Colonic mucosa (tissue), 4 donors: ENCODE measurements around the gene CLASP1. TPM values are rescaled to one million over a fixed set of nuclear protein-coding genes. Genes with fewer than 3 reads are reported as not detected.

Experiments used
- DNase-seq: peaks from one replicate; pipeline ENCODE4 v3.0.0-alpha.2; 2020
- H3K27ac ChIP-seq: fragments of 200-600 bp; one replicate; pipeline ENCODE4 v1.8.0; 2021
- H3K27me3 ChIP-seq: fragments of 200-600 bp; one replicate; pipeline ENCODE4 v1.8.0; 2021
- H3K36me3 ChIP-seq: fragments of 200-600 bp; one replicate; pipeline ENCODE4 v1.8.0; 2021
- H3K4me1 ChIP-seq: fragments of 200-600 bp; one replicate; pipeline ENCODE4 v1.8.0; 2021; ENCODE audit warnings: mild to moderate bottlenecking
- H3K4me3 ChIP-seq: fragments of 200-600 bp; one replicate; pipeline ENCODE4 v1.8.0; 2021
- H3K9ac ChIP-seq, 2 donors: one replicate each; pipeline ENCODE4 v1.7.0; 2013; ENCODE audit warnings: control low read depth in 2 of 2, low read depth in 2 of 2, low read length in 2 of 2
- H3K9me3 ChIP-seq: fragments of 200-600 bp; one replicate; pipeline ENCODE4 v1.8.0; 2021
- intact Hi-C: fragments of 100-400 bp; cut with DNase I; formaldehyde crosslinking; loops from one replicate; pipeline ENCODE4 v1.14.1; 2022
- total RNA-seq, 2 donors: library from RNA; stranded (reverse); fragmentation: NEBNext Ultra II Directional in 1 of 2; extraction: Animal tissue kit (Norgen Biotek cat#: 25700) in 1 of 2; gene quantifications; one replicate each; pipeline ENCODE4 v1.2.1, GENCODE V29; 2021
- TF ChIP-seq, protein P1 (sequence below): fragments of 200-600 bp; IDR thresholded peaks from one replicate; pipeline ENCODE4 v1.8.0; 2022; ENCODE audit warnings: antibody characterized with exemption, mild to moderate bottlenecking
- donor health status: healthy.
- donor health status: DM: no; HTN: no; CAD: no.
- donor health status: DM: no; HTN: no; CAD: no.

Gene CLASP1
- total RNA-seq, 2 donors from 2014 or later = 30.3 to 32.3 TPM

DNA sequence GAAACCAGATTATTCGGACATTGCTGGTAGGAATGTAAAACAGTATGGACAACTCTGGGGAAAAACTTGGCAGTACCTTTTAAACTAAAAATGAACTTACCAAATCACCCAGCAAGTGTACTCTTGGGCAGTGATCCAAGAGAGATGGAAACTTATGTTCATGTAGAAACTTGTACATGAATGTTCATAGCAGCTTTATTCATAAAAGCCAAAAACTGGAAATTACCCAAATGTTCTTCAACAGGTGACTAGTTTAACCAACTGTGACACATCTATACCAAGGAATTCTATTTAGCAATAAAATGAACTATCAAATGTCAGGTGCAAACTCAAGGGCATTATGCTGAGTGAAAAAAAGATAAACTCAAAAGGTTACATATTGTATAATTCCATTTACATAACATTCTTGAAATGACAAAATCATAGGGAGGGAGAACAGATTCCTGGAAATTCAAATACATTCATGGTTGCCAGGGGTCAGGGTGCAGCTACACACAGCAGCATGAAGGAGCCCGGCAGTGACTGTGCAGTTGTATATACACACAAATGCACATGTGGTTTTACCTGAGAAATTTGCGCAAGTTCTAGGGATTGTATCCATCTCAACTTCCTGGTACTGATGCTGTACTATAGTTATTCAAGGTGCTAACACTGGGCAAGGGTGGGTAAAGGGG lies 122.1 kb downstream of the CLASP1 start:
- no peak for DNase-seq
- Histone ChIP-seq H3K36me3 (no peaks in the 10 kb centered on the region), H3K4me1 (no peaks in the 10 kb centered on the region), H3K4me3 (no peak overlapping the region), H3K9me3 (no peaks in the 10 kb centered on the region), H3K9ac (no peak overlapping the region), H3K27me3 (no peaks in the 10 kb centered on the region), H3K27ac (no peak overlapping the region)
- intact Hi-C loops = no loop called here
- TF ChIP-seq, protein P1, sequence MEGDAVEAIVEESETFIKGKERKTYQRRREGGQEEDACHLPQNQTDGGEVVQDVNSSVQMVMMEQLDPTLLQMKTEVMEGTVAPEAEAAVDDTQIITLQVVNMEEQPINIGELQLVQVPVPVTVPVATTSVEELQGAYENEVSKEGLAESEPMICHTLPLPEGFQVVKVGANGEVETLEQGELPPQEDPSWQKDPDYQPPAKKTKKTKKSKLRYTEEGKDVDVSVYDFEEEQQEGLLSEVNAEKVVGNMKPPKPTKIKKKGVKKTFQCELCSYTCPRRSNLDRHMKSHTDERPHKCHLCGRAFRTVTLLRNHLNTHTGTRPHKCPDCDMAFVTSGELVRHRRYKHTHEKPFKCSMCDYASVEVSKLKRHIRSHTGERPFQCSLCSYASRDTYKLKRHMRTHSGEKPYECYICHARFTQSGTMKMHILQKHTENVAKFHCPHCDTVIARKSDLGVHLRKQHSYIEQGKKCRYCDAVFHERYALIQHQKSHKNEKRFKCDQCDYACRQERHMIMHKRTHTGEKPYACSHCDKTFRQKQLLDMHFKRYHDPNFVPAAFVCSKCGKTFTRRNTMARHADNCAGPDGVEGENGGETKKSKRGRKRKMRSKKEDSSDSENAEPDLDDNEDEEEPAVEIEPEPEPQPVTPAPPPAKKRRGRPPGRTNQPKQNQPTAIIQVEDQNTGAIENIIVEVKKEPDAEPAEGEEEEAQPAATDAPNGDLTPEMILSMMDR = no peak

DNA sequence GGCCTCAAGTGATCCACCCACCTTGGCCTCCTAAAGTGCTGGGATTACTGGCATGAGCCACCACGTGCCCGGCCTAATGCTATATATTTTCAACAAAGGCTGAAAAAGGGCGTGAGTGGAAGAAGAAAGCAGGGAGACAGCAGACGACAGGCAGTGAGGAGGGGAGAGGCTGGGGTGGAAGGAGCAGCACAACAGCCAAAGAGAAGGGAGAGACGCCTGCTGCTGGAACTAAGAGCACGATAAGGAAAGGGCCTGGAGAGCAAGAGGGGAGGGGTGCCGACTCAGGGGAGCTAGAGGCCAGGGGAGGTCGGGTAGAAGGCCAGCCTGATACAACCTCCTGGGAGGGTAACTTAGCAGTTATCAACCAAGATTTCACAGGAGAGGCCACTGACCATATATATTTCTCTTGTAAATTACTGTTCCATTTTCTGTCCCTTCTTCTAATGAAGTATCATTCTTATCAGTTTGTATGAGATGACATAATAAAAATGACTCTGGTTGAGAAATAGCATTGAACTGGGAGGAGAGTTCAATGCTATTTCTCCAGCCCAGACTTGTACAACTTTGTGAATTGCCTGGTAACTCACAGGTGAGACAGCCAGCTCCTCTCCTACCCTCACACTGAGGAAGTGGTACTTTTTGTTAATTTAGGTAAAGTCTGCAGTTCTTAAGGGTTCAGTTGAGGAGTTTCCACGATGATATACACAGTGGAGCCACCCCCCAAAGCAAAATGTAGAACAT lies 124.4 kb downstream of the CLASP1 start:
- Histone ChIP-seq H3K27me3 (no peaks in the 10 kb centered on the region), H3K4me3 (no peak overlapping the region), H3K9ac (no peak overlapping the region), H3K36me3 (no peaks in the 10 kb centered on the region), H3K9me3 (no peaks in the 10 kb centered on the region), H3K4me1 (no peaks in the 10 kb centered on the region), H3K27ac (no peak overlapping the region)
- no peak for DNase-seq
- intact Hi-C loops = no loop called here
- TF ChIP-seq, protein P1 = no peak

DNA sequence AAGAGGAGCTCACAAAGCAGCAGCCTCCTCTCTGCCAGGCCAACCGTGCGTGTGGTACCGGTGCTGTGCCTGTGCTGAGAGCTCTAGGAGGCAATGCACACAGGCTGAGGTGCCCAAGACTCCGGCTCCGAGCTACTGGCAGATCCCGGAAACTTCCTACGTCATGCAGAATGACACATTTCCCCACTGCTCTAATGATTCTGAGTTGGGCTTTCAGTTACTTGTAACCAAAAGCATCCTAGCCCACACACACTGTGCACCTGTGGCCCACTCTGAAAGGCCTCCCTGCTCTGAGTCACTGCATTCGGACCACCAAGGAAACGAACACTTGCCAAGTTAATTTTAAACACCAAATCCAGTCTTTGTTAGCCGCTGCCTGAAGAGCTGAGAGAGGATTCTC lies 127.9 kb downstream of the CLASP1 start:
- Histone ChIP-seq H3K27me3 (no peaks in the 10 kb centered on the region), H3K9ac (no peak overlapping the region), H3K36me3 (no peaks in the 10 kb centered on the region), H3K27ac (no peak overlapping the region), H3K4me1 (no peaks in the 10 kb centered on the region), H3K4me3 (no peak overlapping the region), H3K9me3 (no peaks in the 10 kb centered on the region)
- intact Hi-C loops = no loop called here
- TF ChIP-seq, protein P1 = no peak
- no peak for DNase-seq

DNA sequence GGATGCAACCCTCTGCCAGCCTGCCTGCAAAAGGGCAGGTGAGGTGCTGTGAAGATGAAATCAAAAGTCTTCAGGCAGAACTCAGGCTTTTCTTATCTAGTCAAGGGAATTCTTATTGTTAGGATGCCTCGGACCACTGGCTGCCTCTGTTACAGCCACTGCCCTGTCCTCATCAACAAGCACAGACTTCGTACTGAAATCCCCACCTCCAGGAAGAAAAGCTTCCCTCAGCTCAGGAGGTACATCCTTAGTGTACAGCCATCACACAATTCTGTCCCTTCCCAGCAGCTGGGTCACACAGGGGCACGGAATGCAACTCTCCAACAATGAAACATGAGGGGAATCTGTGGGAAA lies 128.6 kb downstream of the CLASP1 start:
- H3K36me3 ChIP-seq = no peaks in the 10 kb centered on the region
- no peaks in the 10 kb centered on the region for H3K9me3 ChIP-seq
- no peaks in the 10 kb centered on the region for H3K4me1 ChIP-seq
- no peak overlapping the region for H3K27ac ChIP-seq
- TF ChIP-seq, protein P1 = no peak
- intact Hi-C loops = no loop called here
- no peak for DNase-seq
- H3K27me3 ChIP-seq = no peaks in the 10 kb centered on the region
- no peak overlapping the region for H3K9ac ChIP-seq
- H3K4me3 ChIP-seq = no peak overlapping the region

DNA sequence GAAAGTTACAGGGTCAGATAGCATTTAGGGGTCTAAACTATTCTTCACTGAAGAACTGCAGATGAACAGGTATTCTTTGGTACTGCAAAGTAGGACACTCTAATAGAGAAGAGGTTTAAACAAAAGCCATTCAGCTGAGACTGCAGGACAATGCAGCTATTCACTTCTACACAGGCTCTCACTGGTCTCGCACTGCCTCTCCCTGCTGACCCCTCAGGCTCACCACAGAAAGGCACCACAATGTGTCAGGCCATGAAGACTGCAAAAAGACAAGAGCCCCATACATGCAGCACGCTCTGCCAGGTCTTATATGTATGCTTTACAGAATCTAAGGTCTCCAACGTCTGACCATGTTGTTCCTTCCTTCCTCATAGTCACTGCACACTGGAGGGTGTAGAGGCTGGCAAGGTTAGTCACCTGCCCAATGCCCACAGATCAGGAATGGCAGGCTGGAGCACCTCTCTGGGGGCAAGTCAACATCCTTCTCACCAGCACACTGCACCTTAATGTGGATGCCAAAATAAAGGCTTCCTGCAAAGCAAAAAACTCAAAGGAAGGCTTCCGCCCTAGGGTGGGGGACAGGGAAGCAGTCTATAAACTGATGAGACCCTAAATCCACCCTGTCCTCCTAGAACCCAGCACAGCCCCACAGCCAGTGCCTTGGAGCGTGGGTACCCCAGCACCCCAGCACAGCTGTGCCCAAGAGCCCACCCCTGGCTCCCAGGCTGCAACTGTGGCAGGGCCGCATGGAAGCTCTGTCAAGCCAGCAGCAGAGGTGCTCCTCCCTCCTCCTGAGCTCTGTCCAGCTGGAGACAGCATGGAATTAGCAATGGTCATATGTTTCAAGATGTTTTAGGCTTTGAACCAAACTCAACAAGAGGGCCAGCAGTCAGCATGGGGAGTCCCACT lies 129.3 kb downstream of the CLASP1 start:
- no peaks in the 10 kb centered on the region for H3K36me3 ChIP-seq
- H3K9me3 ChIP-seq = no peaks in the 10 kb centered on the region
- no peak overlapping the region for H3K9ac ChIP-seq
- DNase-seq = no peak
- H3K27me3 ChIP-seq = no peaks in the 10 kb centered on the region
- no peaks in the 10 kb centered on the region for H3K4me1 ChIP-seq
- TF ChIP-seq, protein P1 = no peak
- H3K4me3 ChIP-seq = no peak overlapping the region
- intact Hi-C loops = no loop called here
- H3K27ac ChIP-seq = no peak overlapping the region
